SK-N-SH treated with all-trans-retinoic acid at 6 μM for 48 hours (cell line): ENCODE data around the gene ADRB1.

Experiments
- ATAC-seq: fragments of 200-7000 bp; cut with Tn5 transposase; 3 replicates; pipeline ENCODE4 v1.9.1; 2020; ENCODE audit warnings: mild to moderate bottlenecking, moderate library complexity
- ARNTL ChIP-seq: fragments of 450-650 bp; formaldehyde crosslinking; IDR thresholded peaks from 2 replicates; pipeline ENCODE4 v1.5.0; 2020; ENCODE audit warnings: low read depth, mild to moderate bottlenecking, moderate library complexity, borderline replicate concordance
- BACH2 ChIP-seq: fragments of 250-450 bp; sonication (Bioruptor Pico); IDR thresholded peaks from 2 replicates; pipeline ENCODE4 v1.9.0; 2021; ENCODE audit warnings: mild to moderate bottlenecking, borderline replicate concordance
- CSDC2 ChIP-seq: fragments of 250-450 bp; sonication (Bioruptor Pico); IDR thresholded peaks from 2 replicates; pipeline ENCODE4 v1.5.0; 2020; ENCODE audit warnings: mild to moderate bottlenecking, moderate library complexity
- ESRRG ChIP-seq: fragments of 250-450 bp; sonication (Bioruptor Pico); IDR thresholded peaks from 2 replicates; pipeline ENCODE4 v1.6.1; 2021; ENCODE audit warnings: mild to moderate bottlenecking
- GLIS3 ChIP-seq: fragments of 250-450 bp; sonication (Bioruptor Pico); IDR thresholded peaks from 2 replicates; pipeline ENCODE4 v1.5.0; 2020; ENCODE audit warnings: mild to moderate bottlenecking, moderate library complexity
- ISL1 ChIP-seq: fragments of 250-450 bp; sonication (Bioruptor Pico); IDR thresholded peaks from 2 replicates; pipeline ENCODE4 v2.1.2; 2022; ENCODE audit warnings: mild to moderate bottlenecking, moderate library complexity
- OSR1 ChIP-seq: fragments of 250-450 bp; sonication (Bioruptor Pico); IDR thresholded peaks from 2 replicates; pipeline ENCODE4 v1.8.0; 2022; ENCODE audit warnings: moderate library complexity, mild to moderate bottlenecking, inconsistent platforms
- PPARA ChIP-seq: fragments of 250-450 bp; sonication (Bioruptor Pico); IDR thresholded peaks from 2 replicates; pipeline ENCODE4 v1.5.0; 2020; ENCODE audit warnings: mild to moderate bottlenecking, borderline replicate concordance
- SNAI2 ChIP-seq: fragments of 250-450 bp; sonication (Bioruptor Pico); IDR thresholded peaks from 2 replicates; pipeline ENCODE4 v1.5.0; 2020; ENCODE audit warnings: mild to moderate bottlenecking, moderate library complexity
- TCF4 ChIP-seq: fragments of 250-450 bp; sonication (Bioruptor Pico); IDR thresholded peaks from 2 replicates; pipeline ENCODE4 v1.8.0; 2021; ENCODE audit warnings: mild to moderate bottlenecking, moderate library complexity, borderline replicate concordance
- TOX ChIP-seq: fragments of 250-450 bp; sonication (Bioruptor Pico); IDR thresholded peaks from 2 replicates; pipeline ENCODE4 v1.8.0; 2021; ENCODE audit warnings: mild to moderate bottlenecking, moderate library complexity, borderline replicate concordance
- ZC3H10 ChIP-seq: fragments of 250-450 bp; sonication (Bioruptor Pico); IDR thresholded peaks from 2 replicates; pipeline ENCODE4 v1.5.1; 2021; ENCODE audit warnings: mild to moderate bottlenecking, moderate library complexity
- ZFP3 ChIP-seq: fragments of 250-450 bp; sonication (Bioruptor Pico); IDR thresholded peaks from 2 replicates; pipeline ENCODE4 v1.5.0; 2020; ENCODE audit warnings: mild to moderate bottlenecking, moderate library complexity
- ZFP30 ChIP-seq: fragments of 450-650 bp; formaldehyde crosslinking; IDR thresholded peaks from 2 replicates; pipeline ENCODE4 v1.5.0; 2022; ENCODE audit warnings: mild to moderate bottlenecking, moderate library complexity
- ZNF565 ChIP-seq: fragments of 450-650 bp; formaldehyde crosslinking; conservative IDR thresholded peaks from 2 replicates; pipeline ENCODE4 v1.5.0; 2020; ENCODE audit warnings: low read depth, mild to moderate bottlenecking, moderate library complexity
- ZNF70 ChIP-seq: fragments of 450-650 bp; formaldehyde crosslinking; IDR thresholded peaks from 2 replicates; pipeline ENCODE4 v1.5.0; 2020; ENCODE audit warnings: mild to moderate bottlenecking, moderate library complexity
- ZNF8 ChIP-seq: fragments of 450-650 bp; formaldehyde crosslinking; IDR thresholded peaks from 2 replicates; pipeline ENCODE4 v1.5.0; 2020; ENCODE audit warnings: mild to moderate bottlenecking, moderate library complexity
- TF ChIP-seq, protein P1 (sequence below): fragments of 250-450 bp; sonication (Bioruptor Pico); IDR thresholded peaks from 2 replicates; pipeline ENCODE4 v1.5.1; 2020; ENCODE audit warnings: low read depth, mild to moderate bottlenecking, moderate library complexity
- TF ChIP-seq, protein P2 (sequence below): fragments of 250-450 bp; sonication (Bioruptor Pico); IDR thresholded peaks from 2 replicates; pipeline ENCODE4 v1.5.0; 2020; ENCODE audit warnings: mild to moderate bottlenecking, moderate library complexity
- TF ChIP-seq, protein P3 (sequence below): fragments of 250-450 bp; sonication (Bioruptor Pico); IDR thresholded peaks from 2 replicates; pipeline ENCODE4 v1.8.0; 2021; ENCODE audit warnings: low read depth, mild to moderate bottlenecking, moderate library complexity, borderline replicate concordance
- TF ChIP-seq, protein P4 (sequence below): fragments of 250-450 bp; sonication (Bioruptor Pico); IDR thresholded peaks from 2 replicates; pipeline ENCODE4 v1.8.0; 2020; ENCODE audit warnings: mild to moderate bottlenecking, moderate library complexity, borderline replicate concordance

Gene ADRB1

DNA sequence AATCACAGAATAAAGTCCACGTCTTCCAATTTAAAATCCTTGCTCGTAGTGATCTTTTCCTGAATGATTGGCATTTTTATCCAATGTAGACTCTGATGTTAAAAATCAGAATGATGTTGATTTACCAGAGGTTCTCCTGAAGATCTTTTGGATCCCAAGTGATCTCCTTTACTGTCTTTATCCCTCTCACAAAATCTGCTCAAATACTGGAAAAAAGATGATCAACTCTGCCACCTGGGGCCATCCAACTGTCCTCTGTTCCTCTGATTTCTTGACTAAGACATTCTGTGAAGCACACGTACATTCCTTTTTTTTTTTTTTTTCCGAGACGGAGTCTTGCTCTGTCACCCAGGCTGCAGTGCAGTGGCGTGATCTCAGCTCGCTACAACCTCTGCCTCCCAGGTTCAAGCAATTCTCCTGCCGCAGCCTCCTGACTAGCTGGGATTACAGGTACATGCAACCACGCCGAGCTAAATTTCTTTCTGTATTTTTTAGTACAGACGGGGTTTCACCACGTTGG lies 18.0 kb upstream of the ADRB1 start:
- TF ChIP-seq, protein P1, sequence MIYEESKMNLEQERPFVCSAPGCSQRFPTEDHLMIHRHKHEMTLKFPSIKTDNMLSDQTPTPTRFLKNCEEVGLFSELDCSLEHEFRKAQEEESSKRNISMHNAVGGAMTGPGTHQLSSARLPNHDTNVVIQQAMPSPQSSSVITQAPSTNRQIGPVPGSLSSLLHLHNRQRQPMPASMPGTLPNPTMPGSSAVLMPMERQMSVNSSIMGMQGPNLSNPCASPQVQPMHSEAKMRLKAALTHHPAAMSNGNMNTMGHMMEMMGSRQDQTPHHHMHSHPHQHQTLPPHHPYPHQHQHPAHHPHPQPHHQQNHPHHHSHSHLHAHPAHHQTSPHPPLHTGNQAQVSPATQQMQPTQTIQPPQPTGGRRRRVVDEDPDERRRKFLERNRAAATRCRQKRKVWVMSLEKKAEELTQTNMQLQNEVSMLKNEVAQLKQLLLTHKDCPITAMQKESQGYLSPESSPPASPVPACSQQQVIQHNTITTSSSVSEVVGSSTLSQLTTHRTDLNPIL = no peak
- TF ChIP-seq ZFP30 (no peak), ZNF70 (CRISPR knock-in tag) (no peak), ESRRG (CRISPR knock-in tag) (no peak), ISL1 (CRISPR knock-in tag) (no peak), ZFP3 (CRISPR knock-in tag) (no peak)
- ATAC-seq = no peak

DNA sequence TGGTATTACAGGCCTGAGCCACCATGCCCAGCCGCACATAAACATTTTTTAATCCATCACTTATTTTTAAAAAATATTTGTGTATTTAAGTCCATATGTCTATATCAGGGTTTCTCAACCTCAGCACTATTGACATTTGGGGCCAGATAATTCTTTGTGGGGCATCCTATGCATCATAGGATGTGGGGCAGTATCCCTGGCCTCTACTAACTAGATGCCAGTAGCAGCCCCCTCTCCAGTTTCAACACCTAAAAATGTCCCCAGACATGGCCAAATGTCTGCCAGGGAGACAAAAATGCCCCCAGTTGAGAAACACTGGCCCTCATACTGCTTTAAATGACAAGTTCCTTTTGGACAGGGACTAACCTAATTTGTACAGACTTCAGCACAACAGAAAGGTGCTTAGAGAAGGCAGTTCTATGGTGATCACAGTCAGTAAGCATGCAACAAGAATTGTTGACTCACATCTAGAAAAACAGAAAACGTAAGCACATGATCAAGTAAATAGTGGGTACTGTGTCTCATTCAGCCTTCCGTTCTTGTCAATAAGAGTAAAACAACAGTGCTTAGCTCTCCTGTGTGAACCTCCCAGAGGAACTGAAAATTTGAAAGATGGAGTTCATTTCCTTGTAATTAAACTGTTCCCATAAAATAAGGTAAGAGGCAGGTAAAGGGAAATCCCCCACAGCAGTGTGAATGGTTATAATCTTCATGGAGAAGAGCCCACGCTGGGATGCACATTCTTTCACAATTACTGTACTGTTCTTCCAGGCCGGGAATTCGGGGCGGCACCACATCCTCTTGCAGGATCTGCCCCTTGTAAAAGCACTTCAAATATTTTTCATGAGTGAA lies 17.3 kb upstream of the ADRB1 start:
- ATAC-seq = peak; percentile 86
- TF ChIP-seq ISL1 (CRISPR knock-in tag) (no peak; the same call in 1 of the 2 replicates), CSDC2 (CRISPR knock-in tag) (no peak), TCF4 (CRISPR knock-in tag) (no peak), ZFP30 (no peak), ARNTL (CRISPR knock-in tag) (no peak), PPARA (CRISPR knock-in tag) (no peak), ZNF70 (CRISPR knock-in tag) (no peak), ZC3H10 (CRISPR knock-in tag) (no peak), GLIS3 (CRISPR knock-in tag) (no peak), ZNF565 (CRISPR knock-in tag) (no peak), ZNF8 (no peak), BACH2 (CRISPR knock-in tag) (no peak), ESRRG (CRISPR knock-in tag) (no peak), ZFP3 (CRISPR knock-in tag) (no peak), SNAI2 (CRISPR knock-in tag) (no peak)
- TF ChIP-seq, protein P2, sequence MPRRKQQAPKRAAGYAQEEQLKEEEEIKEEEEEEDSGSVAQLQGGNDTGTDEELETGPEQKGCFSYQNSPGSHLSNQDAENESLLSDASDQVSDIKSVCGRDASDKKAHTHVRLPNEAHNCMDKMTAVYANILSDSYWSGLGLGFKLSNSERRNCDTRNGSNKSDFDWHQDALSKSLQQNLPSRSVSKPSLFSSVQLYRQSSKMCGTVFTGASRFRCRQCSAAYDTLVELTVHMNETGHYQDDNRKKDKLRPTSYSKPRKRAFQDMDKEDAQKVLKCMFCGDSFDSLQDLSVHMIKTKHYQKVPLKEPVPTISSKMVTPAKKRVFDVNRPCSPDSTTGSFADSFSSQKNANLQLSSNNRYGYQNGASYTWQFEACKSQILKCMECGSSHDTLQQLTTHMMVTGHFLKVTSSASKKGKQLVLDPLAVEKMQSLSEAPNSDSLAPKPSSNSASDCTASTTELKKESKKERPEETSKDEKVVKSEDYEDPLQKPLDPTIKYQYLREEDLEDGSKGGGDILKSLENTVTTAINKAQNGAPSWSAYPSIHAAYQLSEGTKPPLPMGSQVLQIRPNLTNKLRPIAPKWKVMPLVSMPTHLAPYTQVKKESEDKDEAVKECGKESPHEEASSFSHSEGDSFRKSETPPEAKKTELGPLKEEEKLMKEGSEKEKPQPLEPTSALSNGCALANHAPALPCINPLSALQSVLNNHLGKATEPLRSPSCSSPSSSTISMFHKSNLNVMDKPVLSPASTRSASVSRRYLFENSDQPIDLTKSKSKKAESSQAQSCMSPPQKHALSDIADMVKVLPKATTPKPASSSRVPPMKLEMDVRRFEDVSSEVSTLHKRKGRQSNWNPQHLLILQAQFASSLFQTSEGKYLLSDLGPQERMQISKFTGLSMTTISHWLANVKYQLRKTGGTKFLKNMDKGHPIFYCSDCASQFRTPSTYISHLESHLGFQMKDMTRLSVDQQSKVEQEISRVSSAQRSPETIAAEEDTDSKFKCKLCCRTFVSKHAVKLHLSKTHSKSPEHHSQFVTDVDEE (CRISPR knock-in tag) = no peak
- TF ChIP-seq, protein P3, sequence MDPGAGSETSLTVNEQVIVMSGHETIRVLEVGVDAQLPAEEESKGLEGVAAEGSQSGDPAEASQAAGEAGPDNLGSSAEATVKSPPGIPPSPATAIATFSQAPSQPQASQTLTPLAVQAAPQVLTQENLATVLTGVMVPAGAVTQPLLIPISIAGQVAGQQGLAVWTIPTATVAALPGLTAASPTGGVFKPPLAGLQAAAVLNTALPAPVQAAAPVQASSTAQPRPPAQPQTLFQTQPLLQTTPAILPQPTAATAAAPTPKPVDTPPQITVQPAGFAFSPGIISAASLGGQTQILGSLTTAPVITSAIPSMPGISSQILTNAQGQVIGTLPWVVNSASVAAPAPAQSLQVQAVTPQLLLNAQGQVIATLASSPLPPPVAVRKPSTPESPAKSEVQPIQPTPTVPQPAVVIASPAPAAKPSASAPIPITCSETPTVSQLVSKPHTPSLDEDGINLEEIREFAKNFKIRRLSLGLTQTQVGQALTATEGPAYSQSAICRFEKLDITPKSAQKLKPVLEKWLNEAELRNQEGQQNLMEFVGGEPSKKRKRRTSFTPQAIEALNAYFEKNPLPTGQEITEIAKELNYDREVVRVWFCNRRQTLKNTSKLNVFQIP (CRISPR knock-in tag) = no peak
- TF ChIP-seq, protein P4, sequence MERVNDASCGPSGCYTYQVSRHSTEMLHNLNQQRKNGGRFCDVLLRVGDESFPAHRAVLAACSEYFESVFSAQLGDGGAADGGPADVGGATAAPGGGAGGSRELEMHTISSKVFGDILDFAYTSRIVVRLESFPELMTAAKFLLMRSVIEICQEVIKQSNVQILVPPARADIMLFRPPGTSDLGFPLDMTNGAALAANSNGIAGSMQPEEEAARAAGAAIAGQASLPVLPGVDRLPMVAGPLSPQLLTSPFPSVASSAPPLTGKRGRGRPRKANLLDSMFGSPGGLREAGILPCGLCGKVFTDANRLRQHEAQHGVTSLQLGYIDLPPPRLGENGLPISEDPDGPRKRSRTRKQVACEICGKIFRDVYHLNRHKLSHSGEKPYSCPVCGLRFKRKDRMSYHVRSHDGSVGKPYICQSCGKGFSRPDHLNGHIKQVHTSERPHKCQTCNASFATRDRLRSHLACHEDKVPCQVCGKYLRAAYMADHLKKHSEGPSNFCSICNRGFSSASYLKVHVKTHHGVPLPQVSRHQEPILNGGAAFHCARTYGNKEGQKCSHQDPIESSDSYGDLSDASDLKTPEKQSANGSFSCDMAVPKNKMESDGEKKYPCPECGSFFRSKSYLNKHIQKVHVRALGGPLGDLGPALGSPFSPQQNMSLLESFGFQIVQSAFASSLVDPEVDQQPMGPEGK = no peak

DNA sequence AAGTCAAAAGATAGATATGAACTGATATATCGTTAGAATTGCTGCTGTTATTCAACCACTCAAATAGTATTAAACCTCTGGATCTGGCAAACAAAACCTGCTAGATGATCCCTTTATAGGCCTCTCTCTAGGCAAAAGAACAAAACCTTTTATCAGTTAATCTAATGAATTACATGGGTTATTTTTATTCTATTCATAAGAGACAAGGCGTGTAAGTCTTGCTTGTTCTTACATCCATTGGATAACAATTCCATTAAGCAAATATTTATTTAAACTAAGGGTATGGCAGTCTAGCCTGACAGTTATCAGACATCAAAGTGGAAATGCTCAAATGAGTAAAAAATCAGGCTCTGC lies 16.6 kb upstream of the ADRB1 start:
- TF ChIP-seq, protein P1 = no peak
- peak; percentile 45; the same call in 2 of the 3 replicates for ATAC-seq

DNA sequence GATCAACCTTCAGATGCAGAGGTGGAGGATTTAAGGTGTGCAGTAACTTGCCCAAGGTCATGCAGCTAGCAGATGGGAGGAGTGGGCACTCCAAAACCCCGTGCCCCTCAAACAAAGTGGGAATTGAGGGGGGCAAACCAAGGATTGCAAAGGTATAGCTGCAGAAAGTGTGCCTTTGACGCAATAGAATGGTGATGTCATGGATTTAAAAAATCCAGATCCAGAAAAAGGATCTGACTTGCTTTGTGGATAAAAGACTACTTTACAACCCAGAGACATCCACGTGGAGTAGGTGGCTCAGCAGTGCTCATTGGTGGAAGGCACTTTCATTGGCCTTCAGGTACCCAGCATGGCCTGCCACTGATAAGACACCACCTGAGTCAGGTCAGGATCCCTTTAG lies 15.7 kb upstream of the ADRB1 start:
- ATAC-seq = no peak
- TF ChIP-seq, protein P1 = no peak
- TF ChIP-seq BACH2 (CRISPR knock-in tag) (no peak), OSR1 (no peak), ZFP30 (no peak), ZNF565 (CRISPR knock-in tag) (no peak), PPARA (CRISPR knock-in tag) (no peak), TOX (CRISPR knock-in tag) (no peak), ARNTL (CRISPR knock-in tag) (no peak), CSDC2 (CRISPR knock-in tag) (no peak), ZNF70 (CRISPR knock-in tag) (no peak)
- TF ChIP-seq, protein P4 = no peak
